NCI-H345 treated with DMSO at 0.1 percent for 48 hours (cell line): ENCODE results near the gene SPHK2.
A peak's percentile ranks its signal among the peaks of the same experiment; 100 is the strongest.
"Not testable (repeated sequence)": the region's sequence is repeated elsewhere in the genome, so short reads cannot be mapped to it uniquely, and the experiment has no call there.

ENCODE experiments used
- DNase-seq: peaks from one replicate; lab custom pipeline; 2025; ENCODE audit not compliant: unreplicated experiment; lab: John Stamatoyannopoulos, UW

The SPHK2 gene

GRCh38 chr19:48618916-48619691 is at the start of gene SPHK2, which contains the start of gene RPL18:
TSS of gene SPHK2 (plus strand) at chr19:48619506. CDS start at chr19:48620515, 1,009 bp downstream.
TSS of gene RPL18 (minus strand) at chr19:48619178. CDS start at chr19:48619143, 35 bp downstream.
- DNase-seq: peak; percentile 92

GRCh38 chr19:48569814-48570213 is 49.5 kb upstream of the SPHK2 start:
- no peak for DNase-seq

- peak; percentile 22 for DNase-seq
Measured at GRCh38 chr19:48571378-48572162, 47.7 kb upstream of the SPHK2 start.

GRCh38 chr19:48573163-48573505 is 46.2 kb upstream of the SPHK2 start:
- no peak for DNase-seq

GRCh38 chr19:48575931-48576622 is 43.2 kb upstream of the SPHK2 start:
- DNase-seq: no peak

- DNase-seq: not testable (repeated sequence)
Measured at GRCh38 chr19:48577908-48578307, 41.4 kb upstream of the SPHK2 start.

GRCh38 chr19:48578891-48579290 is 40.4 kb upstream of the SPHK2 start:
- DNase-seq: no peak

- DNase-seq: no peak
Measured at GRCh38 chr19:48582168-48582567, 37.1 kb upstream of the SPHK2 start.

GRCh38 chr19:48587387-48587786 is 31.9 kb upstream of the SPHK2 start:
- DNase-seq: no peak

- peak; percentile 26 for DNase-seq
Measured at GRCh38 chr19:48588670-48589401, 30.5 kb upstream of the SPHK2 start.

- no peak for DNase-seq
Measured at GRCh38 chr19:48591021-48591420, 28.3 kb upstream of the SPHK2 start.

GRCh38 chr19:48595171-48595570 is 24.1 kb upstream of the SPHK2 start:
- DNase-seq: no peak

- no peak for DNase-seq
Measured at GRCh38 chr19:48595833-48596232, 23.5 kb upstream of the SPHK2 start.

GRCh38 chr19:48596237-48596636 is 23.1 kb upstream of the SPHK2 start:
- no peak for DNase-seq

GRCh38 chr19:48596679-48597465 is 22.4 kb upstream of the SPHK2 start:
- no peak for DNase-seq

GRCh38 chr19:48598996-48599700 is 20.2 kb upstream of the SPHK2 start:
- DNase-seq: no peak

- no peak for DNase-seq
Measured at GRCh38 chr19:48600679-48601417, 18.5 kb upstream of the SPHK2 start.

- DNase-seq: no peak
Measured at GRCh38 chr19:48603001-48603400, 16.3 kb upstream of the SPHK2 start.

GRCh38 chr19:48603449-48603848 is 15.9 kb upstream of the SPHK2 start:
- DNase-seq: no peak
